Loucy (cell line): ENCODE measurements around the gene HDDC2.

Experiments used
- H2AFZ ChIP-seq: fragments of 200-600 bp; sonication (generic); 2 replicates; pipeline ENCODE4 v1.6.0; 2016; ENCODE audit warnings: antibody characterized with exemption, mild to moderate bottlenecking, low read length, moderate library complexity
- H3F3A ChIP-seq: fragments of 200-600 bp; 2 replicates; pipeline ENCODE4 v1.6.0; 2016; ENCODE audit warnings: antibody characterized with exemption, low read depth, mild to moderate bottlenecking
- H3K27me3 ChIP-seq: fragments of 200-600 bp; sonication (generic); 2 replicates; pipeline ENCODE4 v1.6.1; 2014; ENCODE audit warnings: low read length, mild to moderate bottlenecking; ENCODE audit not compliant: insufficient read depth, poor library complexity, severe bottlenecking
- H3K36me3 ChIP-seq: fragments of 200-600 bp; sonication (generic); 2 replicates; pipeline ENCODE4 v1.6.1; 2016; ENCODE audit warnings: low read length; ENCODE audit not compliant: insufficient read depth
- H3K4me1 ChIP-seq: fragments of 200-600 bp; sonication (generic); 2 replicates; pipeline ENCODE4 v1.5.1; 2014; ENCODE audit warnings: low read length, mild to moderate bottlenecking; ENCODE audit not compliant: insufficient read depth, poor library complexity, severe bottlenecking
- H3K4me2 ChIP-seq: fragments of 200-600 bp; sonication (generic); 2 replicates; pipeline ENCODE4 v1.6.0; 2014; ENCODE audit warnings: antibody characterized with exemption, low read length, low read depth, mild to moderate bottlenecking; ENCODE audit not compliant: poor library complexity, severe bottlenecking
- H3K4me3 ChIP-seq: fragments of 200-600 bp; sonication (generic); 2 replicates; pipeline ENCODE4 v1.5.1; 2014; ENCODE audit warnings: low read length, mild to moderate bottlenecking, mixed read lengths; ENCODE audit not compliant: poor library complexity, severe bottlenecking
- H3K79me2 ChIP-seq: fragments of 200-600 bp; sonication (generic); 2 replicates; pipeline ENCODE4 v1.6.1; 2014; ENCODE audit warnings: low read length; ENCODE audit not compliant: insufficient read depth
- H3K9ac ChIP-seq: fragments of 200-600 bp; sonication (generic); 2 replicates; pipeline ENCODE4 v1.6.0; 2014; ENCODE audit warnings: mild to moderate bottlenecking, low read depth, low read length, moderate library complexity; ENCODE audit not compliant: poor library complexity, severe bottlenecking
- H3K9me2 ChIP-seq: fragments of 200-600 bp; sonication (generic); replicated peaks from 2 replicates; pipeline ENCODE4 v1.6.1; 2016; ENCODE audit warnings: low read depth, low read length, mixed read lengths
- H3K9me3 ChIP-seq: fragments of 200-600 bp; sonication (generic); 2 replicates; pipeline ENCODE4 v1.6.1; 2014; ENCODE audit warnings: mild to moderate bottlenecking, antibody characterized with exemption, low read length, low read depth; ENCODE audit not compliant: insufficient read depth
- H4K20me1 ChIP-seq: fragments of 200-600 bp; sonication (generic); 2 replicates; pipeline ENCODE4 v1.6.0; 2014; ENCODE audit warnings: antibody characterized with exemption, low read length, mild to moderate bottlenecking; ENCODE audit not compliant: insufficient read depth, poor library complexity, severe bottlenecking
- CTCF ChIP-seq: fragments of 200-600 bp; sonication (generic); conservative IDR thresholded peaks from 2 replicates; pipeline ENCODE4 v1.5.1; 2014; ENCODE audit warnings: mild to moderate bottlenecking, antibody characterized with exemption, low read length
- EZH2phosphoT487 ChIP-seq: fragments of 200-600 bp; IDR thresholded peaks from 2 replicates; pipeline ENCODE4 v1.6.1; 2018; ENCODE audit warnings: antibody characterized with exemption, mild to moderate bottlenecking, moderate library complexity, borderline replicate concordance

HDDC2 gene

GRCh38 chr6:125262016-125263013, 39.5 kb downstream of the HDDC2 start:
- no peak overlapping the region for H3K4me2 ChIP-seq
- H2AFZ ChIP-seq: no peak overlapping the region

GRCh38 chr6:125259354-125259736, 42.4 kb downstream of the HDDC2 start:
- Histone ChIP-seq H3K4me2 (no peak overlapping the region), H3K36me3 (no peaks in the 10 kb centered on the region), H3K4me1 (no peaks in the 10 kb centered on the region)

More at GRCh38 chr6:125262016-125263013, 39.5 kb downstream of the HDDC2 start:
- Histone ChIP-seq H3K9me3 (no peaks in the 10 kb centered on the region), H3K9ac (no peak overlapping the region), H3F3A (no peaks in the 10 kb centered on the region), H3K79me2 (no peaks in the 10 kb centered on the region), H3K27me3 (no peaks in the 10 kb centered on the region), H3K36me3 (no peaks in the 10 kb centered on the region), H3K4me1 (no peaks in the 10 kb centered on the region), H4K20me1 (no peaks in the 10 kb centered on the region), H3K4me3 (no peak overlapping the region), H3K9me2 (no peaks in the 10 kb centered on the region)
- TF ChIP-seq EZH2phosphoT487 (no peak), CTCF (no peak)

GRCh38 chr6:125258651-125259353, 43.0 kb downstream of the HDDC2 start:
- TF ChIP-seq CTCF: no peak
- TF ChIP-seq EZH2phosphoT487: no peak
- H4K20me1 ChIP-seq: no peaks in the 10 kb centered on the region
- no peaks in the 10 kb centered on the region for H3K36me3 ChIP-seq
- H3F3A ChIP-seq: no peaks in the 10 kb centered on the region
- no peak overlapping the region for H3K9ac ChIP-seq
- H3K9me3 ChIP-seq: no peaks in the 10 kb centered on the region
- no peak overlapping the region for H3K4me3 ChIP-seq
- H3K79me2 ChIP-seq: no peaks in the 10 kb centered on the region
- H3K9me2 ChIP-seq: no peaks in the 10 kb centered on the region
- H3K4me1 ChIP-seq: no peaks in the 10 kb centered on the region
- no peak overlapping the region for H3K4me2 ChIP-seq
- no peaks in the 10 kb centered on the region for H3K27me3 ChIP-seq
- H2AFZ ChIP-seq: no peak overlapping the region

More at GRCh38 chr6:125259354-125259736, 42.4 kb downstream of the HDDC2 start:
- Histone ChIP-seq H3K9me3 (no peaks in the 10 kb centered on the region), H3F3A (no peaks in the 10 kb centered on the region), H2AFZ (no peak overlapping the region), H3K4me3 (no peak overlapping the region), H3K79me2 (no peaks in the 10 kb centered on the region), H3K9ac (no peak overlapping the region), H3K27me3 (no peaks in the 10 kb centered on the region), H3K9me2 (no peaks in the 10 kb centered on the region), H4K20me1 (no peaks in the 10 kb centered on the region)
- no peak for TF ChIP-seq EZH2phosphoT487
- TF ChIP-seq CTCF: no peak
